Stomach (tissue), 4 donors: ENCODE data around the gene SPATA31E1.

Experiments used
- CTCF ChIP-seq, 7 experiments: fragments of 450-650 bp in 4 of 7; fragments of 200-600 bp in 3 of 7; sonication (generic) in 3 of 7; IDR thresholded peaks; one replicate each; pipeline ENCODE4 v1.5.1; 2016 to 2019; ENCODE audit warnings: antibody characterized with exemption in 7 of 7, control low read depth in 2 of 7, mild to moderate bottlenecking in 1 of 7
- POLR2AphosphoS5 ChIP-seq, 3 donors: sonication (generic); formaldehyde crosslinking; IDR thresholded peaks; one replicate each; pipeline ENCODE4 v1.6.1; 2016; ENCODE audit warnings: antibody characterized with exemption in 3 of 3

GRCh38 chr9:87865626-87866025 lies 17.1 kb upstream of the SPATA31E1 start:
- TF ChIP-seq CTCF (IDR thresholded peaks at IDR 0.05) (no peak), POLR2AphosphoS5 (IDR thresholded peaks at IDR 0.05) (no peak)
